ENCODE data around the gene PHF5A. TPM values are rescaled to one million over a fixed set of nuclear protein-coding genes. Genes with fewer than 3 reads are reported as not detected.

The PHF5A gene
- total and polyA plus RNA-seq, 10 of the 15 experiments (the other 5 are each of a cell fraction or from before 2014, with no cell fraction given): 40.5 to 115 (median 79.2) TPM

GRCh38 chr22:41444360-41445128, 23.9 kb downstream of the PHF5A start (continued):
- TF ChIP-seq MEF2A (IDR thresholded peaks at IDR 0.05; ENCODE audit: insufficient read depth, low read depth, low read length): no peak
- no peak; the same call in 1 of the 2 replicates for TF ChIP-seq YY1 (IDR thresholded peaks at IDR 0.05; ENCODE audit: low read depth, low read length)
- TF ChIP-seq FOS (IDR thresholded peaks at IDR 0.05; ENCODE audit: borderline replicate concordance, extremely low read depth, insufficient read length): no peak
- TF ChIP-seq NFYA (IDR thresholded peaks at IDR 0.05; ENCODE audit: borderline replicate concordance, low read depth, low read length): no peak
- TF ChIP-seq NFYB (IDR thresholded peaks at IDR 0.05; ENCODE audit: insufficient read depth, low read depth, low read length): no peak
- TF ChIP-seq, protein P1, sequence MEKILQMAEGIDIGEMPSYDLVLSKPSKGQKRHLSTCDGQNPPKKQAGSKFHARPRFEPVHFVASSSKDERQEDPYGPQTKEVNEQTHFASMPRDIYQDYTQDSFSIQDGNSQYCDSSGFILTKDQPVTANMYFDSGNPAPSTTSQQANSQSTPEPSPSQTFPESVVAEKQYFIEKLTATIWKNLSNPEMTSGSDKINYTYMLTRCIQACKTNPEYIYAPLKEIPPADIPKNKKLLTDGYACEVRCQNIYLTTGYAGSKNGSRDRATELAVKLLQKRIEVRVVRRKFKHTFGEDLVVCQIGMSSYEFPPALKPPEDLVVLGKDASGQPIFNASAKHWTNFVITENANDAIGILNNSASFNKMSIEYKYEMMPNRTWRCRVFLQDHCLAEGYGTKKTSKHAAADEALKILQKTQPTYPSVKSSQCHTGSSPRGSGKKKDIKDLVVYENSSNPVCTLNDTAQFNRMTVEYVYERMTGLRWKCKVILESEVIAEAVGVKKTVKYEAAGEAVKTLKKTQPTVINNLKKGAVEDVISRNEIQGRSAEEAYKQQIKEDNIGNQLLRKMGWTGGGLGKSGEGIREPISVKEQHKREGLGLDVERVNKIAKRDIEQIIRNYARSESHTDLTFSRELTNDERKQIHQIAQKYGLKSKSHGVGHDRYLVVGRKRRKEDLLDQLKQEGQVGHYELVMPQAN (conservative IDR thresholded peaks at IDR 0.05): peak; percentile 53; the same call in 1 of the 2 replicates
- no peak for TF ChIP-seq CUX1 (IDR thresholded peaks at IDR 0.05; ENCODE audit: insufficient replicate concordance, low read depth, low read length)
- TF ChIP-seq ATF7 (IDR thresholded peaks at IDR 0.05; ENCODE audit: low read depth): peak; percentile 16; the same call in 1 of the 2 replicates
- TF ChIP-seq, protein P2, sequence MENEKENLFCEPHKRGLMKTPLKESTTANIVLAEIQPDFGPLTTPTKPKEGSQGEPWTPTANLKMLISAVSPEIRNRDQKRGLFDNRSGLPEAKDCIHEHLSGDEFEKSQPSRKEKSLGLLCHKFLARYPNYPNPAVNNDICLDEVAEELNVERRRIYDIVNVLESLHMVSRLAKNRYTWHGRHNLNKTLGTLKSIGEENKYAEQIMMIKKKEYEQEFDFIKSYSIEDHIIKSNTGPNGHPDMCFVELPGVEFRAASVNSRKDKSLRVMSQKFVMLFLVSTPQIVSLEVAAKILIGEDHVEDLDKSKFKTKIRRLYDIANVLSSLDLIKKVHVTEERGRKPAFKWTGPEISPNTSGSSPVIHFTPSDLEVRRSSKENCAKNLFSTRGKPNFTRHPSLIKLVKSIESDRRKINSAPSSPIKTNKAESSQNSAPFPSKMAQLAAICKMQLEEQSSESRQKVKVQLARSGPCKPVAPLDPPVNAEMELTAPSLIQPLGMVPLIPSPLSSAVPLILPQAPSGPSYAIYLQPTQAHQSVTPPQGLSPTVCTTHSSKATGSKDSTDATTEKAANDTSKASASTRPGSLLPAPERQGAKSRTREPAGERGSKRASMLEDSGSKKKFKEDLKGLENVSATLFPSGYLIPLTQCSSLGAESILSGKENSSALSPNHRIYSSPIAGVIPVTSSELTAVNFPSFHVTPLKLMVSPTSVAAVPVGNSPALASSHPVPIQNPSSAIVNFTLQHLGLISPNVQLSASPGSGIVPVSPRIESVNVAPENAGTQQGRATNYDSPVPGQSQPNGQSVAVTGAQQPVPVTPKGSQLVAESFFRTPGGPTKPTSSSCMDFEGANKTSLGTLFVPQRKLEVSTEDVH (IDR thresholded peaks at IDR 0.05; ENCODE audit: low read depth, partially characterized antibody): no peak
- 0 out of 2 replicates have a peak, but pooled peaks have one; percentile 22 for TF ChIP-seq STAT1 (conservative IDR thresholded peaks at IDR 0.05)
- peak; percentile 87 for TF ChIP-seq SIX5 (IDR thresholded peaks at IDR 0.05; ENCODE audit: low read depth, low read length, severe bottlenecking)
- no peak for TF ChIP-seq TCF7 (IDR thresholded peaks at IDR 0.05; ENCODE audit: borderline replicate concordance)
- TF ChIP-seq MEF2B (IDR thresholded peaks at IDR 0.05; ENCODE audit: partially characterized antibody, poor library complexity, severe bottlenecking): no peak
- TF ChIP-seq SREBF1 (IDR thresholded peaks at IDR 0.05; ENCODE audit: low read length): peak; percentile 30; the same call in 1 of the 2 replicates
- no peak for TF ChIP-seq CHD1 (IDR thresholded peaks at IDR 0.05; ENCODE audit: low read depth, low read length)
- TF ChIP-seq ZNF622 (IDR thresholded peaks at IDR 0.05): no peak
- no peak for TF ChIP-seq NFIC (IDR thresholded peaks at IDR 0.05; ENCODE audit: low read depth, low read length)
- TF ChIP-seq HCFC1 (IDR thresholded peaks at IDR 0.05; ENCODE audit: low read length): peak; percentile 94
- no peak for TF ChIP-seq ZNF384 (IDR thresholded peaks at IDR 0.05; ENCODE audit: borderline replicate concordance, low read depth, low read length)
- TF ChIP-seq KAT2A (conservative IDR thresholded peaks at IDR 0.05; ENCODE audit: control insufficient read depth, low read depth, low read length): no peak
